GM20000 (cell line): Measurements from ENCODE around the gene SLC24A3.

ENCODE experiments used
- DNase-seq: peaks from one replicate; pipeline ENCODE4 v3.0.0; 2012; ENCODE audit warnings: low spot score
- CTCF ChIP-seq: IDR thresholded peaks from 2 replicates; pipeline ENCODE4 v1.5.1; 2012; ENCODE audit warnings: mild to moderate bottlenecking, control low read depth; ENCODE audit errors: extremely low read depth, missing control alignments

The SLC24A3 gene

GRCh38 chr20:19527509-19527908 is 315.1 kb downstream of the SLC24A3 start:
- no peak for DNase-seq
- no peak for TF ChIP-seq CTCF

- TF ChIP-seq CTCF, result no peak
- DNase-seq, result no peak
Measured at GRCh38 chr20:19528286-19529030, 316.0 kb downstream of the SLC24A3 start.

GRCh38 chr20:19530006-19530405 is 317.6 kb downstream of the SLC24A3 start:
- DNase-seq, result no peak
- no peak for TF ChIP-seq CTCF

GRCh38 chr20:19531446-19531845 is 319.0 kb downstream of the SLC24A3 start:
- TF ChIP-seq CTCF, result no peak
- no peak for DNase-seq

- TF ChIP-seq CTCF, result no peak
- no peak for DNase-seq
Measured at GRCh38 chr20:19538556-19538955, 326.1 kb downstream of the SLC24A3 start.

- no peak for DNase-seq
- no peak for TF ChIP-seq CTCF
Measured at GRCh38 chr20:19539191-19539590, 326.7 kb downstream of the SLC24A3 start.

- no peak for TF ChIP-seq CTCF
- DNase-seq, result peak; percentile 15
Measured at GRCh38 chr20:19540392-19540791, 327.9 kb downstream of the SLC24A3 start.
